Measurements from ENCODE around the gene SYNGR4. TPM values are rescaled to one million over a fixed set of nuclear protein-coding genes. Genes with fewer than 3 reads are reported as not detected.

SYNGR4 gene
- total RNA-seq, 4 donors from 2014 or later = not detected

- Histone ChIP-seq H3K4me3 (no peak overlapping the region), H3K9me3 (no peaks in the 10 kb centered on the region), H3K27ac (no peak overlapping the region), H3K36me3 (no peaks in the 10 kb centered on the region), H3K27me3 (peaks cover 25 to 44% of the 10 kb centered on the region in 2 donors), H3K4me1 (peaks cover 0 to 13% of the 10 kb centered on the region in 2 donors)
- intact Hi-C loops (cut with DNase I; ENCODE audit: low total_unique reads) = loop anchor here (10.0 kb wide), 1 partner anchor 50 kb away; the partner anchor contains the start of gene GRWD1
- DNase-seq = no peak
- no peak for TF ChIP-seq CTCF (IDR thresholded peaks at IDR 0.05)
- no peak for TF ChIP-seq POLR2A (IDR thresholded peaks at IDR 0.05)
Measured at GRCh38 chr19:48394331-48395169, 30.4 kb downstream of the SYNGR4 start.

- H3K4me3 ChIP-seq = no peak overlapping the region
- peaks cover 25 to 44% of the 10 kb centered on the region in 2 donors for H3K27me3 ChIP-seq
- TF ChIP-seq CTCF (IDR thresholded peaks at IDR 0.05) (no peak), POLR2A (IDR thresholded peaks at IDR 0.05) (no peak)
- peaks cover 0 to 9% of the 10 kb centered on the region in 2 donors for H3K4me1 ChIP-seq
- DNase-seq = no peak
- H3K27ac ChIP-seq = no peak overlapping the region
- H3K9me3 ChIP-seq = no peaks in the 10 kb centered on the region
- H3K36me3 ChIP-seq = no peaks in the 10 kb centered on the region
- intact Hi-C loops (cut with DNase I; ENCODE audit: low total_unique reads) = loop anchor here (10.0 kb wide), 1 partner anchor 50 kb away; the partner anchor contains the start of gene GRWD1
Measured at GRCh38 chr19:48395170-48395455, 30.9 kb downstream of the SYNGR4 start.

- H3K36me3 ChIP-seq = no peaks in the 10 kb centered on the region
- peaks cover 0 to 7% of the 10 kb centered on the region in 2 donors for H3K4me1 ChIP-seq
- no peak overlapping the region for H3K4me3 ChIP-seq
- no peak overlapping the region for H3K27ac ChIP-seq
- no peaks in the 10 kb centered on the region for H3K9me3 ChIP-seq
- TF ChIP-seq POLR2A (IDR thresholded peaks at IDR 0.05) = no peak
- TF ChIP-seq CTCF (IDR thresholded peaks at IDR 0.05) = no peak
- intact Hi-C loops (cut with DNase I; ENCODE audit: low total_unique reads) = loop anchor here (10.0 kb wide), 1 partner anchor 49 kb away; the partner anchor contains the start of gene GRWD1
- H3K27me3 ChIP-seq = peaks cover 25 to 44% of the 10 kb centered on the region in 2 donors
- no peak for DNase-seq
Measured at GRCh38 chr19:48395499-48395898, 31.3 kb downstream of the SYNGR4 start.

GRCh38 chr19:48396016-48396823 lies 32.1 kb downstream of the SYNGR4 start:
- no peak overlapping the region for H3K27ac ChIP-seq
- no peak overlapping the region for H3K4me3 ChIP-seq
- TF ChIP-seq POLR2A (IDR thresholded peaks at IDR 0.05) (no peak), CTCF (IDR thresholded peaks at IDR 0.05) (no peak)
- H3K27me3 ChIP-seq = peaks cover 25 to 44% of the 10 kb centered on the region in 2 donors
- DNase-seq = no peak
- intact Hi-C loops (cut with DNase I; ENCODE audit: low total_unique reads) = loop anchor here (10.0 kb wide), 1 partner anchor 49 kb away; the partner anchor contains the start of gene GRWD1
- H3K36me3 ChIP-seq = no peaks in the 10 kb centered on the region
- no peaks in the 10 kb centered on the region for H3K9me3 ChIP-seq
- H3K4me1 ChIP-seq = peaks cover 0 to 7% of the 10 kb centered on the region in 2 donors

Measured in uterus (tissue), 4 donors.